Measurements from ENCODE around the gene ABCC12. TPM values are rescaled to one million over a fixed set of nuclear protein-coding genes. Genes with fewer than 3 reads are reported as not detected.

ABCC12 gene
- total RNA-seq = not detected in 2 replicates

DNA sequence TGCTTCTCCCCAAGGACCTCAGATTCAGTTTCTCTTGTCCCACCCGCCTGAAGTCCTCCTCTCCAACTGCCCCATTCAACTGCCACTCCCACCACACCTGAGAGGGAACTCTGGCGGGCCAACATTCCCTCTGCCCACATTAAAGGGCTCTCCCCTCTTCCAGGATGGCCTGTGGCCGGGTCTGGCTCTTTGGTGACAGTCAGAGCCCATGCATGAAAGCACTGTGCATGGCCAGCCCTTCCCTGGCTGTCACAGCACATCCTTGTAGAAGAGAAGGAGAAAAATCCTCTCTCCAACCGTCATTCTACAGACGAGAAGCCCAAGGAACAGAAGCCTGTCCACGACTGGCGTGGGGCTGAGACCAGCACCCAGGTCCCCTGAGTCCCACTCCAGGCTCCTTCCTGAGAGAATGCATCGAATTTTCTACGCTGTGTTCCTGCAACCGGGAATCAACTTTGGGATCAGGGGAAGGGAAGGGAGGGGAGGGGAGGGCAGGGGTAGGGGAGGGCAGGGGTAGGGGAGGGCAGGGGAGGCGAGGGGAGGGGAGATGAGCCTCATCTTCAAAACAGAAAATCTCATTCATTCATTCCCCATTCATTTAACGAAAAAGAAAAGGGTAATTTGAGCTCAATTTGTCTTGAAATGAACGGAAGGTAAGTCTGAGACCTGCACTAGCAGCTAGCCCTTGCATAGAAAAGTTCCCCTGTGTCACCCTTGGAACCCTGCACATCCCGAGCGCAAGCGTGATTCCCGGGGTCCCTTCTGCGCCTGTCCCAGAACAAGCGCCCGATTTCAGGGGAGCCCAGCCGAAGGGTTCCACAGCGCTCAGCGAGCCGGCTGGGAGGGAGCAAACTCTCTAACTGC is at the start of gene ABCC12:
ABCC12 (minus strand) TSS at position 68 of the 864 bp plus-strand sequence. CDS start 9,569 bp downstream, outside the sequence.

Other genes starting within 250 kb of the ABCC12 start
- 63.5 and 72.7 TPM in 2 replicates for gene LONP2, start 88.3 kb upstream of the ABCC12 start, total RNA-seq
- 0.12 and 0.26 TPM in 2 replicates for gene ABCC11, start 91.5 kb upstream of the ABCC12 start, total RNA-seq
- gene SIAH1, start 229.4 kb upstream of the ABCC12 start, total RNA-seq = 27.6 and 27.7 TPM in 2 replicates